Gastroesophageal sphincter (tissue), 4 donors: ENCODE results near the gene TRERF1. TPM values are rescaled to one million over a fixed set of nuclear protein-coding genes. Genes with fewer than 3 reads are reported as not detected.

Experiments
- ATAC-seq: fragments of 150-250 bp; one replicate; pipeline ENCODE4 v1.9.1; 2016; ENCODE audit warnings: mild to moderate bottlenecking, moderate library complexity
- H3K27ac ChIP-seq, 4 donors: fragments of 200-600 bp; sonication (generic) in 3 of 4; 1 replicate in 3 of 4; 2 replicates in 1 of 4; pipeline ENCODE4 v1.5.1; 2016 to 2019
- H3K27me3 ChIP-seq: fragments of 200-600 bp; sonication (generic); one replicate; pipeline ENCODE4 v1.5.1; 2019
- H3K36me3 ChIP-seq, 2 donors: fragments of 200-600 bp; sonication (generic); one replicate each; pipeline ENCODE4 v1.5.1; 2019; ENCODE audit warnings: control low read depth in 1 of 2
- H3K4me1 ChIP-seq, 3 donors: fragments of 200-600 bp; sonication (generic); 1 replicate in 2 of 3; 2 replicates in 1 of 3; pipeline ENCODE4 v1.5.1; 2016 to 2019; ENCODE audit warnings: control low read depth in 2 of 3
- H3K4me3 ChIP-seq, 2 donors: fragments of 200-600 bp; sonication (generic); one replicate each; pipeline ENCODE4 v1.5.1; 2019; ENCODE audit warnings: mild to moderate bottlenecking in 1 of 2, moderate library complexity in 1 of 2
- H3K9me3 ChIP-seq, 3 donors: fragments of 200-600 bp; sonication (generic); one replicate each; pipeline ENCODE4 v1.5.1; 2017 to 2019; ENCODE audit warnings: control low read depth in 2 of 3
- EP300 ChIP-seq: sonication (generic); formaldehyde crosslinking; IDR thresholded peaks from one replicate; pipeline ENCODE4 v1.6.1; 2017; ENCODE audit warnings: antibody characterized with exemption, mild to moderate bottlenecking
- POLR2A ChIP-seq, 2 donors: fragments of 450-650 bp; IDR thresholded peaks; one replicate each; pipeline ENCODE4 v1.6.1; 2017; ENCODE audit warnings: antibody characterized with exemption in 2 of 2, mild to moderate bottlenecking in 2 of 2, moderate library complexity in 1 of 2
- POLR2AphosphoS5 ChIP-seq: sonication (generic); formaldehyde crosslinking; IDR thresholded peaks from one replicate; pipeline ENCODE4 v1.6.1; 2017; ENCODE audit warnings: antibody characterized with exemption
- WGBS, 2 donors: methylation state at CpG; one replicate each; pipeline ENCODE4 v1.1.5; 2018; ENCODE audit warnings: low coverage in 1 of 2; 5-methylcytosine and 5-hydroxymethylcytosine counted together
- total RNA-seq, 4 donors: library from RNA; depleted of rRNA; stranded (reverse); fragments of >200 nt; gene quantifications; one replicate each; pipeline ENCODE4 v1.1.0, GENCODE V29; 2016
- TF ChIP-seq, protein P1 (sequence below), 4 experiments: fragments of 200-600 bp in 2 of 4; fragments of 450-650 bp in 2 of 4; sonication (generic) in 1 of 4; IDR thresholded peaks; one replicate each; pipeline ENCODE4 v1.5.1; 2017 to 2019; ENCODE audit warnings: antibody characterized with exemption in 4 of 4, mild to moderate bottlenecking in 2 of 4, moderate library complexity in 2 of 4

The TRERF1 gene
- total RNA-seq, 4 donors from 2014 or later, result 3.2 to 7.4 (median 5.4) TPM

GRCh38 chr6:42229506-42230119 is 222.1 kb downstream of the TRERF1 start:
- 57 to 88% methylated on average over 4 to 6 of the region's 6 CpGs for WGBS, 2 donors
- H3K4me3 ChIP-seq, result no peak overlapping the region
- H3K9me3 ChIP-seq, result no peaks in the 10 kb centered on the region
- ATAC-seq, result no peak
- H3K27ac ChIP-seq, result no peak overlapping the region
- H3K36me3 ChIP-seq, result peaks cover 0 to 59% of the 10 kb centered on the region in 2 donors
- no peaks in the 10 kb centered on the region for H3K27me3 ChIP-seq
- peaks cover 0 to 15% (median 0%) of the 10 kb centered on the region in 3 donors for H3K4me1 ChIP-seq
- no peak for TF ChIP-seq POLR2AphosphoS5
- no peak for TF ChIP-seq EP300
- TF ChIP-seq, protein P1, sequence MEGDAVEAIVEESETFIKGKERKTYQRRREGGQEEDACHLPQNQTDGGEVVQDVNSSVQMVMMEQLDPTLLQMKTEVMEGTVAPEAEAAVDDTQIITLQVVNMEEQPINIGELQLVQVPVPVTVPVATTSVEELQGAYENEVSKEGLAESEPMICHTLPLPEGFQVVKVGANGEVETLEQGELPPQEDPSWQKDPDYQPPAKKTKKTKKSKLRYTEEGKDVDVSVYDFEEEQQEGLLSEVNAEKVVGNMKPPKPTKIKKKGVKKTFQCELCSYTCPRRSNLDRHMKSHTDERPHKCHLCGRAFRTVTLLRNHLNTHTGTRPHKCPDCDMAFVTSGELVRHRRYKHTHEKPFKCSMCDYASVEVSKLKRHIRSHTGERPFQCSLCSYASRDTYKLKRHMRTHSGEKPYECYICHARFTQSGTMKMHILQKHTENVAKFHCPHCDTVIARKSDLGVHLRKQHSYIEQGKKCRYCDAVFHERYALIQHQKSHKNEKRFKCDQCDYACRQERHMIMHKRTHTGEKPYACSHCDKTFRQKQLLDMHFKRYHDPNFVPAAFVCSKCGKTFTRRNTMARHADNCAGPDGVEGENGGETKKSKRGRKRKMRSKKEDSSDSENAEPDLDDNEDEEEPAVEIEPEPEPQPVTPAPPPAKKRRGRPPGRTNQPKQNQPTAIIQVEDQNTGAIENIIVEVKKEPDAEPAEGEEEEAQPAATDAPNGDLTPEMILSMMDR (IDR thresholded peaks at IDR 0.05), result no peak
- TF ChIP-seq POLR2A (IDR thresholded peaks at IDR 0.05), result no peak

- ATAC-seq, result no peak
- no peaks in the 10 kb centered on the region for H3K9me3 ChIP-seq
- peaks cover 0 to 59% of the 10 kb centered on the region in 2 donors for H3K36me3 ChIP-seq
- H3K27me3 ChIP-seq, result no peaks in the 10 kb centered on the region
- 76 to 86% methylated on average over 3 to 9 of the region's 15 CpGs for WGBS, 2 donors
- H3K4me1 ChIP-seq, result peaks cover 0 to 15% (median 0%) of the 10 kb centered on the region in 3 donors
- no peak overlapping the region for H3K27ac ChIP-seq
- H3K4me3 ChIP-seq, result no peak overlapping the region
- TF ChIP-seq, protein P1 (IDR thresholded peaks at IDR 0.05), result no peak
- TF ChIP-seq EP300 (no peak), POLR2A (IDR thresholded peaks at IDR 0.05) (no peak), POLR2AphosphoS5 (no peak)
These were observed 223.4 kb downstream of the TRERF1 start for GRCh38 chr6:42228305-42228704.

DNA sequence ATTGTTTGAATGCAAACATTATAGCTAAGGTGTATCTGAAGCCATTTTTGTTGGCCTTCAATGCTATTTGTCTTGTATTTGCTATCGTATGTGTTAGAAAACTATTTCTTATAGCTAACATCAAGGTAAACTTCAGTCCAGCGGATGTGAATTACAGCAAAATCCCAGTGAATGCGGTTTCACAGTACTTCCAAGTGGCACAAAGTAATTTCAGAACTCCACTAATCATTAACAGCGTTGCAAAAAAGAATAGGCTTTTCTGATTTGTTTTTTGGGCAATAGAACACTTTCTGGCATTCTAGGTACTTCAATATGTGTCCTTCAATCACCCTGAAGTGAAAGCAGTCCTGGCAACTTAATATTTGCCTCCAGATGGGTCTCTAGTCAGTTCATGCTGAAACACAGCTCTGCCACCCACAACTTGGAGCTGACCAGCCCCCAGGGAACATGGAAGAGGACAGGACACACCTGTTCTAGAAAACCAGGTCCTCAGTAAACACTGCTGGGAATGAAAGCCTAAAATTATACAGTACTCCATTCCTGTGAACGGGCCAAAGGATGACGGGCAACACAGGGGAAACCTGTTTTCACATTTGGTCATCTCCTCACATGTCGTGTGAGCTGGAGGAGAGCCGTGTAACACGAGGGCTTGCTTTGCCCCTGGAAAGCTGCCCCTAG is 224.4 kb downstream of the TRERF1 start:
- peak overlapping the region in 1 of 4 donors; percentile 1 for H3K27ac ChIP-seq
- 79 to 97% methylated on average over 3 to 7 of the region's 9 CpGs for WGBS, 2 donors

DNA sequence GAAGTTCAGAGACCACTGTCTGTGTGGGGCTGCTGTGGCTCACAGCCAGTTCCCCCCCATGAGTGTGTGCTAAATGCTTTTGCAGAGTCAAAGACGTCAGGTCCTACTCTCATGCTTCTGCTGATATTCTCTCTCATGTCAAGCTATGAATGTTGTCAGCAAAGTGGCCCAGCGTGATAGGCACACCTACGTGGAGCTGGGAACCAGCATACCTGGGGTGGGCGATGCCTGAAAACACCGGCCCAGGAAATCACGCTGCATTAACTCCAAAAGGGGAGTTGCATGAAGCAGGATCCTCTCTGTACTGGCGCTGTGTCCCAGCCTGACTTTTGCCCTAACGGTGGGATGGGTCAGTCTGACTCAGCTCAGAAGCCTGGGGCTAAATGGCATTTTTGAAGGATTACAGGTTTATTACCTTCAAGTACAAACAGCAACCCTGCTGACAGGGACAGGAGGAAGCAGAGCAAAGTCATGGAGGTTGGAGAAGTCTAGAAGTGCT is 225.0 kb downstream of the TRERF1 start:
- no peak overlapping the region for H3K4me3 ChIP-seq

More for the DNA sequence above, 224.4 kb downstream of the TRERF1 start:
- Histone ChIP-seq H3K9me3 (no peaks in the 10 kb centered on the region), H3K36me3 (peaks cover 0 to 51% of the 10 kb centered on the region in 2 donors), H3K4me1 (peaks cover 0 to 15% (median 0%) of the 10 kb centered on the region in 3 donors), H3K27me3 (no peaks in the 10 kb centered on the region), H3K4me3 (no peak overlapping the region)
- TF ChIP-seq POLR2AphosphoS5 (no peak), EP300 (no peak), POLR2A (IDR thresholded peaks at IDR 0.05) (no peak)
- TF ChIP-seq, protein P1 (IDR thresholded peaks at IDR 0.05), result no peak
- ATAC-seq, result no peak

More for the DNA sequence above, 225.0 kb downstream of the TRERF1 start:
- no peaks in the 10 kb centered on the region for H3K9me3 ChIP-seq
- H3K27ac ChIP-seq, result peak overlapping the region in 2 of 4 donors; percentile 1 to 24
- WGBS, 2 donors, result 11 to 43% methylated on average over 1 of the region's 8 CpGs
- no peak for TF ChIP-seq EP300
- TF ChIP-seq POLR2A (IDR thresholded peaks at IDR 0.05), result no peak
- TF ChIP-seq, protein P1 (IDR thresholded peaks at IDR 0.05), result no peak
- no peak for TF ChIP-seq POLR2AphosphoS5
- H3K27me3 ChIP-seq, result no peaks in the 10 kb centered on the region
- H3K4me1 ChIP-seq, result peaks cover 0 to 15% (median 0%) of the 10 kb centered on the region in 3 donors
- ATAC-seq, result no peak
- H3K36me3 ChIP-seq, result peaks cover 0 to 46% of the 10 kb centered on the region in 2 donors
